Measurements from ENCODE around the gene TAOK2. TPM values are rescaled to one million over a fixed set of nuclear protein-coding genes. Genes with fewer than 3 reads are reported as not detected.

TAOK2 gene
- total and polyA plus RNA-seq, 2 of the 4 experiments (the other 2 are of a cell fraction), result 23.0 to 31.7 TPM

GRCh38 chr16:29994600-29995323 lies 21.1 kb downstream of the TAOK2 start:
- in situ Hi-C loops (cut with MboI; ENCODE audit: low sequenced_read_pairs) (no loop called here), intact Hi-C loops (cut with micrococcal nuclease) (loop anchor here (2.0 to 5.0 kb wide), 2 partner anchors 67 to 132 kb away; partner anchors contain the start of genes CDIPT and KCTD13), dilution Hi-C loops (cut with HindIII; ENCODE audit: low sequenced_read_pairs, unreplicated experiment) (no loop called here)
- peak overlapping the region; percentile 70; the same call in 1 of the 2 replicates for H3K27ac ChIP-seq (ENCODE audit: insufficient read depth, low read length)
- peak overlapping the region; percentile 61 for H2AK5ac ChIP-seq (ENCODE audit: low read depth, low read length)
- peak overlapping the region; percentile 65 for H3K4me3 ChIP-seq (ENCODE audit: insufficient read depth, low read depth, low read length)
- peaks cover 18% of the 10 kb centered on the region for H3K36me3 ChIP-seq (ENCODE audit: control insufficient read depth, insufficient read depth, low read length)
- H3K79me1 ChIP-seq (ENCODE audit: low read depth in 1 of 2, low read length in 2 of 2), result peaks cover 13 to 45% of the 10 kb centered on the region in 2 experiments; a peak in 3 of 4 replicates
- H2AFZ ChIP-seq (replicated peaks; ENCODE audit: low read length, poor library complexity), result peak overlapping the region; percentile 99
- peak; percentile 66 for DNase-seq
- H3K9me1 ChIP-seq (ENCODE audit: insufficient read depth, low read length), result peaks cover 7% of the 10 kb centered on the region; the same call in 1 of the 2 replicates
- no peak overlapping the region for H2BK15ac ChIP-seq (ENCODE audit: low read depth, low read length)
- ATAC-seq (ENCODE audit: low read depth), result peak; percentile 10; the same call in 1 of the 2 replicates
- peak overlapping the region; percentile 64 for H3K4ac ChIP-seq (ENCODE audit: low read depth, low read length)
- peak overlapping the region; percentile 71 for H2BK5ac ChIP-seq (ENCODE audit: low read depth, low read length, poor library complexity, severe bottlenecking)
- ChIA-PET CTCF (interaction anchor here (1.7 kb wide), 1 partner anchor 179 kb away, joined by 4 read pairs; the partner anchor contains the start of gene PAGR1), POLR2A (ENCODE audit: unreplicated experiment) (no interaction called here)
- peak overlapping the region; percentile 85 for H3K9ac ChIP-seq (ENCODE audit: low read depth, low read length)
- peak overlapping the region; percentile 35 for H4K5ac ChIP-seq (ENCODE audit: low read depth, low read length)
- 7% methylated on average over 11 of the region's 24 CpGs; no CpG with 5 or more reads in 1 of the 2 experiments for WGBS, 2 experiments (ENCODE audit: extremely low coverage in 2 of 2, insufficient read length in 1 of 2)
- H3K56ac ChIP-seq (ENCODE audit: extremely low read depth, insufficient read depth, low read length), result peak overlapping the region; percentile 56; the same call in 1 of the 2 replicates
- H2AK9ac ChIP-seq (replicated peaks; ENCODE audit: low read depth, low read length, poor library complexity), result peak overlapping the region; percentile 68
- no peaks in the 10 kb centered on the region for H3K9me3 ChIP-seq (ENCODE audit: control insufficient read depth, insufficient read depth, low read length)
- H4K20me1 ChIP-seq (ENCODE audit: insufficient read depth, low read length), result no peaks in the 10 kb centered on the region
- H3K27me3 ChIP-seq (ENCODE audit: control insufficient read depth, insufficient read depth, low read length), result no peaks in the 10 kb centered on the region
- peak overlapping the region; percentile 2 for H3K14ac ChIP-seq (replicated peaks; ENCODE audit: low read depth, low read length)
- H3K23ac ChIP-seq (ENCODE audit: low read depth, low read length), result peak overlapping the region; percentile 67; the same call in 1 of the 2 replicates
- peaks cover 8% of the 10 kb centered on the region for H3K4me1 ChIP-seq (ENCODE audit: control insufficient read depth, insufficient read depth, low read length)
- BruUV-seq (replicated peaks), result no TSS peak
- TF ChIP-seq MAZ (IDR thresholded peaks at IDR 0.05; ENCODE audit: borderline replicate concordance, low read depth, low read length) (no peak), CHD1 (IDR thresholded peaks at IDR 0.05; ENCODE audit: low read depth, low read length) (no peak), MXI1 (IDR thresholded peaks at IDR 0.05; ENCODE audit: borderline replicate concordance, low read depth, low read length) (no peak), RCOR1 (IDR thresholded peaks at IDR 0.05; ENCODE audit: insufficient replicate concordance, low read length) (no peak), SMC3 (IDR thresholded peaks at IDR 0.05; ENCODE audit: low read depth, low read length) (no peak), CEBPB (IDR thresholded peaks at IDR 0.05; ENCODE audit: low read depth, low read length) (no peak), RAD21 (IDR thresholded peaks at IDR 0.05; ENCODE audit: low read length) (no peak)
- no peak overlapping the region for H3K18ac ChIP-seq (ENCODE audit: low read depth, low read length)
- H4K8ac ChIP-seq (ENCODE audit: low read depth in 2 of 2, low read length in 2 of 2), result peak overlapping the region; percentile 93
- no peak overlapping the region; the same call in 1 of the 2 replicates for H2BK120ac ChIP-seq (ENCODE audit: low read depth, low read length)
- H3K4me2 ChIP-seq (ENCODE audit: low read depth, low read length), result peak overlapping the region; percentile 70
- H4K91ac ChIP-seq (ENCODE audit: insufficient read depth, low read depth, low read length), result peak overlapping the region; percentile 47; the same call in 1 of the 2 replicates
- no peak overlapping the region for H2BK20ac ChIP-seq (ENCODE audit: low read depth, low read length)
